Ramos (cell line): ENCODE measurements around the gene ANKHD1.

ENCODE experiments used
- in situ Hi-C: fragments of 300-500 bp; cut with MboI; formaldehyde crosslinking; loops from one replicate; pipeline ENCODE4 v1.14.3; 2022; ENCODE audit warnings: low sequenced_read_pairs; ENCODE audit not compliant: unreplicated experiment

The ANKHD1 gene

GRCh38 chr5:140401362-140402257, at the start of gene ANKHD1:
Gene ANKHD1, plus strand, starts transcription at chr5:140401833. Its CDS starts 135 bp downstream, at chr5:140401968.
- in situ Hi-C loops = no loop called here

GRCh38 chr5:140355546-140355945, 46.1 kb upstream of the ANKHD1 start:
- in situ Hi-C loops = loop anchor here (5.0 to 25.0 kb wide), 2 partner anchors 113 to 682 kb away; no protein-coding TSS in a partner anchor

GRCh38 chr5:140356853-140357725, 44.5 kb upstream of the ANKHD1 start:
- in situ Hi-C loops = loop anchor here (5.0 to 25.0 kb wide), 2 partner anchors 115 to 680 kb away; no protein-coding TSS in a partner anchor

- in situ Hi-C loops = loop anchor here (5.0 to 25.0 kb wide), 2 partner anchors 115 to 680 kb away; no protein-coding TSS in a partner anchor
Observed at GRCh38 chr5:140357726-140358093, 43.9 kb upstream of the ANKHD1 start.

- in situ Hi-C loops = loop anchor here (5.0 to 25.0 kb wide), 2 partner anchors 117 to 678 kb away; no protein-coding TSS in a partner anchor
Observed at GRCh38 chr5:140358738-140359310, 42.8 kb upstream of the ANKHD1 start.

- in situ Hi-C loops = loop anchor here (10.0 to 25.0 kb wide), 2 partner anchors 275 to 677 kb away; partner anchors contain the start of genes CD14 and TMCO6
Observed at GRCh38 chr5:140360101-140360500, 41.5 kb upstream of the ANKHD1 start, which contains the start of gene SLC4A9. Gene SLC4A9, plus strand, starts transcription at chr5:140360194. Its CDS starts 43 bp downstream, at chr5:140360237.

- in situ Hi-C loops = loop anchor here (10.0 to 25.0 kb wide), 2 partner anchors 274 to 676 kb away; partner anchors contain the start of genes CD14 and TMCO6
Observed at GRCh38 chr5:140360681-140361479, 40.8 kb upstream of the ANKHD1 start.

GRCh38 chr5:140361901-140362300, 39.7 kb upstream of the ANKHD1 start:
- in situ Hi-C loops = loop anchor here (10.0 to 25.0 kb wide), 2 partner anchors 273 to 675 kb away; partner anchors contain the start of genes CD14 and TMCO6

GRCh38 chr5:140362311-140362710, 39.3 kb upstream of the ANKHD1 start:
- in situ Hi-C loops = loop anchor here (10.0 to 25.0 kb wide), 2 partner anchors 272 to 675 kb away; partner anchors contain the start of genes CD14 and TMCO6

- in situ Hi-C loops = loop anchor here (10.0 to 25.0 kb wide), 2 partner anchors 272 to 674 kb away; partner anchors contain the start of genes CD14 and TMCO6
Observed at GRCh38 chr5:140362875-140363630, 38.6 kb upstream of the ANKHD1 start.

- in situ Hi-C loops = loop anchor here (10.0 to 25.0 kb wide), 2 partner anchors 271 to 673 kb away; partner anchors contain the start of genes CD14 and TMCO6
Observed at GRCh38 chr5:140363631-140364471, 37.8 kb upstream of the ANKHD1 start.

GRCh38 chr5:140364472-140364765, 37.2 kb upstream of the ANKHD1 start:
- in situ Hi-C loops = loop anchor here (10.0 to 25.0 kb wide), 2 partner anchors 270 to 673 kb away; partner anchors contain the start of genes CD14 and TMCO6

GRCh38 chr5:140365282-140365681, 36.4 kb upstream of the ANKHD1 start:
- in situ Hi-C loops = loop anchor here (5.0 to 25.0 kb wide), 3 partner anchors 270 to 672 kb away; partner anchors contain the start of genes CD14 and TMCO6

GRCh38 chr5:140365941-140366340, 35.7 kb upstream of the ANKHD1 start:
- in situ Hi-C loops = loop anchor here (5.0 to 25.0 kb wide), 3 partner anchors 269 to 671 kb away; partner anchors contain the start of genes CD14 and TMCO6

GRCh38 chr5:140366589-140367255, 34.9 kb upstream of the ANKHD1 start:
- in situ Hi-C loops = loop anchor here (5.0 to 25.0 kb wide), 3 partner anchors 268 to 671 kb away; partner anchors contain the start of genes CD14 and TMCO6
